NOMO-1 treated with DMSO at 0.1 percent for 48 hours (cell line): ENCODE results near the gene GFPT1.
A peak's percentile ranks its signal among the peaks of the same experiment; 100 is the strongest.
"Not testable (repeated sequence)": the region's sequence is repeated elsewhere in the genome, so short reads cannot be mapped to it uniquely, and the experiment has no call there.

Source experiments
- DNase-seq: peaks from one replicate; lab custom pipeline; 2025; ENCODE audit not compliant: unreplicated experiment; lab: John Stamatoyannopoulos, UW

Gene GFPT1

DNA sequence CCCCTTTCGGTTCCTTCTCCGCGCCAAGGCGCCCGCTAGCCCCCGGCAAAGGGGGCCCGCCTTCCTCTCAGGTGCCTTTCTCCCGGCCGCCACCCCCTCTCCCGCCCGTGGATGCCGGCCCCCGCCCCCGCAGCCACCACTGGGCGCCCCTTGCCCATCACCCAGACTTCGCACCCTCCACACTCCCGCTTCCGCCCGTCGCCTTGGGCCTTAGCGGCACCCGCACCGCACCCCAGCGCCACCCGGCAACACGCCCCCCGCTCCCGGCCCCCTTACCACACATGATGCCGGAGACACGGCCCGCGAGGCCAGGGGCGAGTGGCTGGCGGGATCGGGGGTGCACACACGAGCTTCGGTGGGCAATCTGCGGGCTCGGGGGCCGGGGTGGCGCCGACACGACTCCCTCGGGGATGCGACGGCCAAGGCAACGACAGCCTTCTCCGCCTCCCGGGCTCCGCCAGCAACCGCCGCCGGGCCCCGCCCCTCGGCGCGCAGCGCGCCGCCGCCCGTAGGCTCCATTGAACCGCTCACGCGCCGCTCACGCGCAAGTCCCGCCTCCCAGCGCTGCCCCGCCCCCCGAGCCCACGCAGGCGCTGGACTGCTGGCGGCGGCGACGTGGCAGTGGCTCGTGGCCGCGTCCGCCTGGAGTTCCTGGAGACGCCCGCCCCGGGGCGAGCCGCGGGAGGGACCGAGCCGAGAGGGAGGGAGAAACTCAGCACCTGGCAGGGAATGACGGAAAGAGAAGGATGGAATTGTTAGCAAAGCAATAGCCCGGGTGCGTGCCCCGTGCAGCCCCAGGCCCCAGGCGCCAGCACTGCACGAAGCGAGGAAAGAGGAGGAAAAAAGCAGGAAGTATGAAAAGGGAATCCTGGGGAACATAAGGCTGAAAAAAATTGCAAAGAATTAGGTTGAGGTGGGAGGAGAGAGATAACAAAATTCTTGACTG, at the start of gene GFPT1:
TSS of gene GFPT1 (minus strand) at position 439 of the 946 bp plus-strand sequence. CDS start at position 283, 156 bp downstream.
- peak; percentile 85 for DNase-seq

DNA sequence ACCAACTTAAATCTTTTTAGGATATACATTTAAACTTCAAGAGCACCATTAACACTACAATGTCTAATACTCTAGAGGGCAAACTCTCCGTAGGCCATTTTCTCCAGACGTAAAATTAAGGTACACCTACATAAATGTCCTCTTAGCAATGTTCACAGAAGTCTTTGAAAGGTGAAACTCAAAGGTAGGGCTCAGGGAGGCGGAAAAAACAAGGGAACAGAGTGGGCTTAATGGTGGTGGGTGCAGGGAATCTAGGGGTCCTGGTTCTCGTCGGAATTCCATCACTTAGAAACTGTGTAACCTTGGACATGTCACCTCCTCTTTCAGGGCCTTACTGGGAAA, 49.5 kb upstream of the GFPT1 start:
- peak; percentile 53 for DNase-seq

DNA sequence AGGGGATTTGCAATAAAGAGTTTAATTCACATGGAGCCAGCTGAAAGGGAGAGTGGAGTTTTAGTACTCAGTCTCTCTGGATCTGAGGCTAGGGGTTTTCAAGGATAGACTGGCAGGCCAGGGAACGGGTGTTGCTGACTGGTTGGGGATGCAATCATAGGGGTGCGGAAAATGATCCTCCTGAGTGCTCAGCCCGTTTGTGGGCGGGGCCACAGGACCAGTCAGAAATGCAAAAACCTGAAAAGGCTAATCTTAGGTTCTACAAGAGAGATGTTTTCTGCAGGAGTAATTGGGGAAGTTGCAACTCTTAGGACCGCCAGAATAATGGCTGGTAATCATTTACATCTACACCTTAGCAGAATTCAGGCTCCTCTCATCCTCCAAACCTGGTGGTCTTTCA, 47.7 kb upstream of the GFPT1 start:
- no peak for DNase-seq

DNA sequence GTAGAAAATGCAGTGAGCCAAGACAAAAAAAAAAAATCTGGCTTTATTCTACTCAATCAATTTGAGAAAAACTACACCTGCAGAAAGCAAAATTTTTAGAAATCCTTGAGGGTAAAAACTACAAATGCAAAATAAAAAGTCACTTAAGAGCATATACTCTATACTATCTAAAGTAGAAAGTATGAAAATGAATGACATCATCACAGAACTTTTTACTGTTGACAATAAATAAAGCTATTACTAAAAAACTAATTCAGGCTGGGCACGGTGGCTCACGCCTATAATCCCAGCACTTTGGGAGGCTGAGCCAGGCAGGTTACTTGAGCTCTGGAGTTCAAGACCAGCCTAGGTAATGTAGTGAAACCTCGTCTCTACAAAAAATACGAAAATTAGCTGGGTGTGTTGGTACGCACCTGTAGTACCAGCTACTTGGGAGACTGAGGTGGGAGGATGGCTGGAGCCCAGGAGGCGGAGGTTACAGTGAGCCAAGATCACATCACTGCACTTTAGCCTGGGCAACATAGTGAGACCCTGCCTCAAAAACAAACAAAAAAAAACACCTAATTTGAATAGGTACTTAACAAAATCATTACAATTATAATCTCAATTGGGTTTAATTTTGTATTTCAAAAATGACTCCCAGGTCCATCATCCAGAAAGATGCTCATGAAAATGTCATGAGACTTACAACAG, 42.6 kb upstream of the GFPT1 start:
- no peak for DNase-seq

DNA sequence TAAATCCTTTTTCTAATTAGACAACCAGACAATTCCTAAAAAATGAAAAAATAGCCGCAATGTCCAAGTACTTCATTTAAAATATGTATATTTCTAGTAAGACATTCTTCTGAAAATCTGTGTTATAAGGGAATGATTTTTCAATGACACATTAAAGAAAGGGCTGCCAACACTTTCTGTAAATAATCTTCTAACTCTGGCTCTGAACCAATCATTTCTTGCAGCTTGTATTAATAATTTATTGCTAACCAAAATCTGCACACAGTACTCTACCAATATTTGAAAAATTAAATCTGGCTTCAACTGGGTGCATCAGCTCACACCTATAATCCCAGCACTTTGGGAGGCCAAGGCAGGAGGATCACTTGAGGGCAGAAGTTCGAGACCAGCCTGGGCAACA, 42.0 kb upstream of the GFPT1 start:
- no peak for DNase-seq

DNA sequence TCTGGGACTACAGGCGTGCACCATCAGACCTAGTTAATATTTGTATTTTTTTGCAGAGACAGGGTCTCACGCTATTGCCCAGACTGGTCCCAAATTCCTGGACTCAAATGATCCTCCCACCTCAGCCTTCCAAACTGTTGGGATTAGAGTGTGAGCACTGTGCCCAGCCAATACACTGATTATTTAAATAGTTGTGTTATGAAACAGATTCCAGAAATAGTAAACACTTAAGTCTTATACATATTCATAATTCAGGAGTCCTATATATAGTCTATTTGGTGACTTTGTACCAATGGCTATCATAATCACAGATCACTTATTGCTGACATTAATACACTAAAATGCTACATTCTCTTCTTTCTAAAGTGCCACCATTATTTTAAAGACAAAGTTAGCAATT, 37.4 kb upstream of the GFPT1 start:
- DNase-seq: no peak

DNA sequence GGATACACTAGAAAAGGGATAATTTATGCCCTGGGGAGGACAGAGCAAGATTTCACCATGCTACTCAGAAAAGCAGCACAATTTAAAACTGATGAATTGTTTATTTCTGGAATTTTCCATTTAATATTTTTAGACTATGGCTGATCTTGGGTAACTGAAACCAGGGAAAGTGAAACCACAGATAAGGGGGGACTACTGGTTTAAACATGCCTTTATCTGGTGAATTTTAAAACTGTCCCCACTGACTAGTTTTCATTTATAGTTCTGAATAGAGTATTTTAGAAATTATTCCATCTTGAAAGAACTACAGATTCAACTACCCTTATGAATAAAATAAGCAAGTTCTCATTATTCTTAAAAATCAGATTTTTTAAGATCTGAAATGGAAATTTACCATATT, 35.2 kb upstream of the GFPT1 start:
- no peak for DNase-seq

DNA sequence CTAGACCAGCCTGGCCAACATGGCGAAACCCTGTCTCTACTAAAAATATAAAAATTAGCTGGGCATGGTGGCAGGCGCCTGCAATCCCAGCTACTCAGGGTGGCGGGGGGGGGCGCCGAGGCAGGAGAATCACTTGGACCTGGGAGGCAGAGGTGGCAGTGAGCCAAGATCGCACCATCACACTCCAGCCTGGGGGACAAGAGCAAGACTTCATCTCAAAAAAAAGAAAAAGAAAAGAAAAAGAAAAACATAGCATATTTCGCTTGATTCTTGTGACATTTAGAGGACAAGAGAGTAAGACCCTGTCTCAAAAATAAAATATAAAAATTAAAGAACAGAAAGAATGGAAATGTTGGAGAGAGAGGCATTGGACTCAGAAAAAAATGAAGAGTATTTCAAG, 32.1 kb upstream of the GFPT1 start:
- DNase-seq: not testable (repeated sequence)

DNA sequence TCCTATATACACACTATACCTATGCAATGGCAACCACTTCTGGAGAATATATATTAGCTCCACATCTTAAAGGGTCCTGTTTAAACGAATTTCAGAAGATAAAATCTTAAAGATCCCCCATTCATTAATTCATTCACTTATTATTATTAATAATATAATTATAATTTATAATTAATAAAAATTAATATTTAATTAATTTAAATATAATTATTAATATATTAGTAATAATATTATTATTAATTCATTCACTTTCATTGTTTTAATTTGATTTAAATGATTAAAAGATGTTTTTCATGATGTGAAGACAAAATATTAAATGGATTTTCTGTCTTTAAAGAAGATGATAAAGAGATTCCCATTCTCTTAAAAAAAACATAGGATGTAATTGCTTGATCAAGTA, 29.1 kb upstream of the GFPT1 start:
- no peak for DNase-seq

DNA sequence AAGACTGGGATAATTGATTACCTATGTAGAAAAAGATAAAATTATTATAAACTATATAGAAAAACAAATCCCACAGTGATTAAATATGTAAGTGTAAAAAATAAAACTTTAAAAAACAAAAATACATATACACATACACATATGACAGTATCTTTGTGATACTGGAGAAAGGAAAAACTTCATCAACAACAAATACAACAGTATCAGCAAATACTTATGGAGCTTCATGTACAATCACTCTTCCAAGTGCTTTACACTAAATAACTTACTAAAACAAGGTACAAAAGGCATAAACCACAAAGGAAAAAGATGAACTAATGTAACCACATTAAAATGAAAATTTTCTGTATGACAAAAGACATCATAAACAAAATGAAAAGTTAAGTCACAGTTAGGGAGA, 24.1 kb upstream of the GFPT1 start:
- no peak for DNase-seq

DNA sequence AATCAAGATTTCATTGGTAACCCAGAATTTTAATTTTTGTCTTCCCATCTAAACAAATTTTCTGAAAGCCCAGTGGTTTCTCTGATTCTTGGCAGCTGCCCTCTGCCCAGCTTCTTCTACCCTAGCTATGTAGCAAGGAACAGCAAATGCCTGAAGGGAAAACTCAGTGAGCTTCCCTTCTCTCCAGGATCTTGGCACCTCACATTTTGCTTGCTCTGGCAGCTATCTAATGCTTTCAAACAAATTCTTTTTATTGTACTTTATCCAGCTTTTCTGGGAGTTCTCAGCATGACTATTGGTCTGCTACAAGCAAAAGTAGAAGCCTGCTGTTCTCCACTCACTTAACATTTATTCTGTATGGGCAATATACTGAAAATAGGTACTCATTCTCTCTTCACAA, 18.3 kb upstream of the GFPT1 start:
- DNase-seq: no peak

DNA sequence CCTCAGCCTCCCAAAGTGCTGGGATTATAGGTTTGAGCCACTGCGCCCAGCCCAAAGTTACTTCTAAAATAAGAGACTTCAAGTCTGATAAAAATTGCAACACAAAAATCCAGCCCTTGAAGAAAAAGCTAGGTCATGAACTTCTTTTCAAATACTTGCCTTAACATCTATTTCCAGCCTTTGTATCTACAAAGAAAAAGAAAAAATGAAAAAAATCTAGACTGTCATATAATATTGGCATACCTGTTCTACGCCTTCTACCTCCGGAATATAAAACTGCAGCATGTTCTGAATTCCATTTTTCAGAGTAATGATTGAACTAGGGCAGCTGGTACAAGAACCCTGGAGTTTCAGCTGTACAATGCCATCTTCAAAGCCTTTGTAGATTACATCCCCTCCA, 13.1 kb upstream of the GFPT1 start:
- DNase-seq: no peak

DNA sequence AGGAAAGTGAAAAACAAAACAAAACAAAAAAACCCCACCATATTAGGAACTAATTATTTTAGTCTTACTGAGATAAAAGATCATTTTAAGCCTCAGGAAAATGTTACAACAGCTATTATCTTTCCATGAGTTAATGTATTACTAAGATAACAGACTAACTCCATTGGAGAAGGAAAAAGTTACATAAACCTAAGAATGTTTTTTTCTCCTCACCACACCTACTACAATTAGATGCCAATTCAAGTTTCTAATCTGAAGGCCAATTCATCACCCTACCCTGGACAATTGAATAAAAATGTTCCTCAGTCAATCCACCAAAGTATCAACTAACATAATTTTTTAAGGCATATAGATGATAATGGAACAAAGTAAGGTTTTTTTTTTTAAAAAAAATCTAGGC, 10.2 kb upstream of the GFPT1 start:
- no peak for DNase-seq

DNA sequence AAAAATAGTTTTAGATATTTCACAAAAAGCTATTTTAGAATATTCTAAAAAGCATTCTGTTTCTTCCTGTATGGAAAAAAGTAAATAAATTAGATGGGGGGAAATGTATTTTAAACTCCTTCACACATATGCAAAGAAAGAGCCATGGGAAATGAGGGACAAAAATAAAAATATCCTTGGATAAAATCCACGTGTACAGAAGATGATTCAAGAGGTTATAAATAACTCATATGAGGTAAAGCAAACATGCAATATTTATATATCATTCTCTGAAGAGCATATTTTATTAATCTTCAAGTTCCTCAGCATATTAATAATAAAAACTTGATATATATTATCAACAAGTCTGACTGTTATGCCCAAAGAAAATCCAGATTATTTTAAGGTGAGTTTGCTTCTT, 8.8 kb upstream of the GFPT1 start:
- no peak for DNase-seq

DNA sequence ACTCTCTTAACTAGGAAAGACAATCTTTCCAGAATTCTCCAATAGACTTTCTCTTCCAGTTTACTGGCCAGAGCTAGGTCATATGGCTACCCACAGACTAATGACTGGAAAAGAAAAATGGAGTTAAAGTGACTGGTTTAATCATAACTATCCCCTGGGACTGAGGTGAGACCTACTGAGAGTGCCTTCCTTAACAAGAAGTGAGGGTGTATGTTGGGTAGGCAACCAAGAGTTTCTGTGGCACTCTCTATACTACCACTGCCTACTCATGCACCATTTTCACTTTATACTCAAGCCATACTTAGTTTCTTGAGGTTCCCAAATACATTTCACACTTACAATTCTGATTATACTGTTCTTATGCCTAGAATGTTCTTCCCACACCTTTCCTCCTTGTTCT, 6.9 kb upstream of the GFPT1 start:
- no peak for DNase-seq

DNA sequence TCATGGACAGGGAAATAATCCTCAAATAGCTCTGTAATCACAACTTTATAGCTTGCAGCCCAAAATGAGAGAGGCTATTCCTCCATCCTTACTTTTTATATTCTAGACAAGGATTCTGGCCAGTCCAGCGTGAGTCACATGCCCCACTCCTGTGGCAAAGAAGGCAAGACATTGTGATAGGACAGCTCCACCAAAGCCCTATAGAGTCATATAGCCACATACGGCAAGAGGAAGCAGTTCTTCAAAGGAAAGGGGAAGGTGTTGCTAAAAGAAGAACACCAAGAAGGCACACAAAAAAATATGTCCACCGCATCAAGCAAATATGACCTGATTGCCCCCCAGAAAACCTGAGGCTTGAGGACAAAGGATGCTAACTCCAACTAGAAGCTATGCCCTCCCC, 3.4 kb upstream of the GFPT1 start:
- DNase-seq: peak; percentile 84

DNA sequence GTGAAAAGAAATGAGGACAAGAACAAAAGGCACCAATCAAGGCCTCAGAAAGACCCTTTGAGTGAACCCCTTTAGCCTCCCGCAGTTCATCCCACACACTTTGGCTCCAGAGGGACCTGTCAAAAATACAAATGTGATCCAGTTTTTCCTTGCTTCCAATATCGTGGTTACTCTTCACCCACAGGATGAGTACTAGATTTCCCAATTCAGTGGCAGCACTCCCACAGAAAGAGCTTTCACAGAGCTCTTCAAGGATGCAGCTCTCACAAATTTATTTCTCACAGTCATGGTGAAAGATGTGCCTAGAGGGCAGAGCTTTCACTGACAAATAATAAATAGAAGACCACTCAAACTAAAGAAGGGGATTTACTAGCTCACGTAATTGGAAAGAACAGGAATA, 3.0 kb upstream of the GFPT1 start:
- DNase-seq: no peak

DNA sequence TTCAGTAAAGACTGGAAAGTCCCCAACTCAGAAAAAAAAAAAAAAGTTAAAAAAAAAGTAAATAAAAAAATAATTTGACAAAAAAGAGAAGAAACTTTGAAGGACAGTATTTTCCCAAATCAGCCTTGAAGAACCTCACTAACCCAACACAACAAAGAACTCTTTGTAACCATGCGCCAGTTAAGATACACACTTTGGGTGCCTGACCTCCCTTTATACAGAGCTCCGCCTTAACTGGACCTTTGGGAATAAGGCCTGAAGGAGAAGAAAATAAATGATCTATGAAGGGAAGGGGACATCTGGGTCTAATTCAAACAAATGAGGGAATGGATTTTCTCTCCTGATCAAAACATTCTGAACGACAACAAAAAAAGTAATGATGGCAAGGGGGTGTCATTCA, 2.2 kb upstream of the GFPT1 start:
- no peak for DNase-seq

DNA sequence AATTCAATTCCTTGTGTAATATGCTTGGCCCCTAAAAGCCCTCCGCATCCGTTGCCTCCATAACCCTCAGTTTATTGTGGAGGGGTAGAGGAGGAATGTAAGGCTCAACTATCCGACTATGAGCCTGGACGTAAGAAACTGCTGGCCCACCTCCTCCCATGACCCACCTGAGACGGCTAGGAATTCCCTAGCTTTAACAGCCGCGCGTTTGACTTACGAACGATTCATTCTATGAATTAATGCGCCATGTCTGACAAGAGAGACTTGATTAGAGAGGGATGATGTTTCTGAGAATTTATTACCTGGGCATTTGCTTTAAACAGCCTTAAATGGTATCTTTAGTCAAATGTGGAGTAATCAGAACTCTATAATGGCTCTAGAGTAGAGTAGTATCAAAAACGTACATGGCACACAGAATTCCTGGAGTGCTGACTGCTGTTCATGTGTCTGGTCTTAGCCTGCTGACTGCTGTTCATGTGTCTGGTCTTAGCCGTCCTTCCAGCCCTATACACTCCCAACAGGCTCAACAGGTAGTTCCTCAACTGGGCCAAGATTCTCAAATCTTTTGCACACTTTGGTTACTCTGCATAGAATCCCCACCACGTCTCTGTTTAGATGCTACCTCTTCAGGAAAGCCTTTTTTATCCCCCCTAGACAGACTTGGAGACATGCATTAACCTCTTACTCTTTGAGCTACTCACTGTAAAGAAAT, 899 bp upstream of the GFPT1 start:
- DNase-seq: no peak

DNA sequence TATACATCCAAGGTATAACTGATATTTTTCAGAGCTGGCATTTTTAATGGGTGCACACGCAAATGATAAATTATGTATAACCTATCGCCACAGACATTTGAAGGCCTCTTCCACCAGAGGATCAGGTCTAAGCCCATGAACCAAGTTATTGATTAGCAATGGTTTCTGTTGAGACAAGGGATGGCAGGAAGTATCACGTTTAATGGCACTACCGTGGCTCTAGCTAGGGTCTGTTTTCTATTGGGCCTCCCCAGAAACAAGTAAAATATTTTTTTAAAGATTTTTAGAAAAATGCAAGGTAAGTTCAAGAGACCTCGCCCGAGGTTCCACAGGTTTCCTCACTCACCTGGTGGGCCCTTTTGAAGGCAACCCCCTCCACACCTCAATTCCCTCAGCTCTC, 667 bp downstream of the GFPT1 start:
- no peak for DNase-seq

DNA sequence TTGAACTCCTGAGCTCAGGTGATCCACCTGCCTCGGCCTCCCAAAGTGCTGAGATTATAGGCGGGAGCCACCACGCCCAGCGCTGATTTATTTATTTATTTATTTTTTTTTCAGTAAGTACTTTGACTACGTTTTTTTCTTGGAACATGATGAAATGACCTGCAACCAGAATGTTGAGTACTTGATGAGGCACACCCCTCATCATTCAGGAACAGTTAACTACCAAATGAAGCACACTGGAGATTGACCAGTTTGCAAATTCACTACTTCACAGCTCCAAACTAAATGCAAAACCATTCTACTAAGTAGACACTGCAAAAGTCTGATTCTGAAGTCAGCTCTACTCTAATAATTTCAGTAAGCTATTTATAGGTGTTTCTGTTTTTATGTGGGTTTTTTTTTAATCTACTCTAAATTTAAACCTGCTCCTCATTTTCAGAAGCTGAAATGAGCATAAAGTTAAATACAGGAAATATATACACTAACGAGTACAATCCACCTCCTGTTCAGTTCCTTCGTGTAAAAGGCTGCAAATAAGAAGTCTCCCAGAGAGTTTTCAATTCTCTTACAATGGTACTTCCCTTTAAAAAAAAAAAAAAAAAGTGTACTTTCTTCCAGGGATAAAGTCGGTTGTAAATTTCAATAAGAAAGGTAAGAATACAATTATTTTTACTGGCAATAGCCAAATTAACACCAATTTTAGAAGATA, 1.4 kb downstream of the GFPT1 start:
- no peak for DNase-seq
